Stimulated activated CD4-positive, alpha-beta T cell treated with anti-CD3 and anti-CD28 coated beads, Interleukin-1b, Interleukin-23, amount 100 ng/mL, for 4 hours (primary cell): ENCODE data around the gene GLI1.
A peak's percentile ranks its signal among the peaks of the same experiment; 100 is the strongest.

Source experiments
- DNase-seq, 2 donors: peaks; one replicate each; pipeline ENCODE4 v3.0.0-alpha.2; 2020; ENCODE audit warnings: low read depth in 2 of 2

Gene GLI1

GRCh38 chr12:57518176-57518919, 58.8 kb downstream of the GLI1 start:
- no peak for DNase-seq

- no peak for DNase-seq
Measured at GRCh38 chr12:57518920-57519795, 59.6 kb downstream of the GLI1 start.

GRCh38 chr12:57519796-57520052, 60.1 kb downstream of the GLI1 start:
- DNase-seq = peak in 1 of 2 donors; percentile 15

DNA sequence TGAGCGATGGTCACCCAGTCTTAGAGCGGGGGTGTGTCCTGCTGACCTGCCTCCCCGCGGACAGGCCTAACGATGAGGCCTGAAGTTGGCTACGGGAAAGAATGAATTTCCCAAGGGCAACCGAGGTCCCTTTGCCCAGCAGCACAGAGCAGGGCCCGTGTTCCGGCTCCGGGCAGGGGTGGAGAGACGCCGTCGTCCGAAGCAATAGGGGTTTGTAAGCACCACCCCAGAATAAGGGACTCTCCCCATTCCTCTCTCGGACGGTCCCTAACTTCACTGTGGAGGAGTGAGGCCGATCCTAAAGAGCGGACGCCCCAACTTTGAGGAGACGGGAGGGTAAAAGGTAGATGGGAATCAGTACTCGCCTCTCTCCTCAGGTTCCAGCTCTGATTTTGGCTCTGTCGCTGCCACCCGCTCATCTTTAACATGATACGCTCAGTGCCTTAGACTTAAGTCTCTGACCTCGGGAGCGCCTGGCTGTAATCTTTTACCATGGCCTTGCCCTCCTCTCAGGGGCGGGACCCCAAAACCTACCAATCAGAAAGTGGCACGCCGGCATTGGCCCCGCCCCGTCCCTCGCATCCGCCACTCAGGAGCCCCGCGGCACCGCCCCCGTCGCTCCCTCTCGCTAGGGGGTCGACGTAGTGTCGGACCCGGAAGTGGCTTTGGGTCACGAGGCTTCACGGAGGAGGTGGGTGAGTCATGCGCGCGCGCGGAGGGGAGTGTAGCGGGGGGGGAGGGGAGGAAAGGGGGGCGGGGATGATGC, 60.7 kb downstream of the GLI1 start, which contains the start of gene DDIT3:
Gene DDIT3, minus strand, starts transcription at position 462 of the 766 bp plus-strand sequence. CDS start 3,108 bp downstream, outside the sequence.
- peak; percentile 99 for DNase-seq

- DNase-seq = no peak
Measured at GRCh38 chr12:57521525-57522010, 62.0 kb downstream of the GLI1 start.
